Right ventricle myocardium superior (tissue), 1 donor: ENCODE data around the gene LMBR1L. TPM values are rescaled to one million over a fixed set of nuclear protein-coding genes. Genes with fewer than 3 reads are reported as not detected.

Experiments
- total RNA-seq: library from RNA; stranded (reverse); fragmentation: NEBNext Ultra II Directional; extraction: Animal tissue kit (Norgen Biotek cat#: 25700); gene quantifications from one replicate; pipeline ENCODE4 v1.2.1, GENCODE V29; 2021
- donor health status: DM: no; HTN: yes; CAD: no; lungs with severe emphysema.

LMBR1L gene
- total RNA-seq, 1 donor from 2014 or later = 30.0 TPM

Other genes with a start within 250 kb of the LMBR1L start
- 0.11 TPM for gene RND1, start 245.0 kb downstream of the LMBR1L start, total RNA-seq
- 3.4 TPM for gene FKBP11, start 185.4 kb downstream of the LMBR1L start, total RNA-seq
- gene ARF3, start 153.4 kb downstream of the LMBR1L start, total RNA-seq = 43.7 TPM
- gene WNT10B, start 139.1 kb downstream of the LMBR1L start, total RNA-seq = 0.40 TPM
- gene WNT1, start 132.5 kb downstream of the LMBR1L start, total RNA-seq = not detected
- gene DDN, start 111.5 kb downstream of the LMBR1L start, total RNA-seq = 0.78 TPM
- gene PRKAG1, start 92.1 kb downstream of the LMBR1L start, total RNA-seq = 92.8 TPM
- gene KMT2D, start 50.1 kb downstream of the LMBR1L start, total RNA-seq = 38.1 TPM
- gene RHEBL1, start 40.9 kb downstream of the LMBR1L start, total RNA-seq = 0.48 TPM
- gene DHH, start 16.0 kb downstream of the LMBR1L start, total RNA-seq = 0.32 TPM
- 333 TPM for gene TUBA1B, start 20.5 kb upstream of the LMBR1L start, total RNA-seq
- 88.1 TPM for gene TUBA1A, start 78.2 kb upstream of the LMBR1L start, total RNA-seq
- gene TUBA1C, start 154.2 kb upstream of the LMBR1L start, total RNA-seq = 50.9 TPM
- gene PRPH, start 184.3 kb upstream of the LMBR1L start, total RNA-seq = not detected
- 0.67 TPM for gene TROAP, start 212.4 kb upstream of the LMBR1L start, total RNA-seq
- gene C1QL4, start 226.3 kb upstream of the LMBR1L start, total RNA-seq = not detected
- 0.16 TPM for gene DNAJC22, start 236.0 kb upstream of the LMBR1L start, total RNA-seq